ENCODE measurements around the gene RBMS1. TPM values are rescaled to one million over a fixed set of nuclear protein-coding genes. Genes with fewer than 3 reads are reported as not detected.

RBMS1 gene
- total RNA-seq, 1 donor, result 111 TPM

DNA sequence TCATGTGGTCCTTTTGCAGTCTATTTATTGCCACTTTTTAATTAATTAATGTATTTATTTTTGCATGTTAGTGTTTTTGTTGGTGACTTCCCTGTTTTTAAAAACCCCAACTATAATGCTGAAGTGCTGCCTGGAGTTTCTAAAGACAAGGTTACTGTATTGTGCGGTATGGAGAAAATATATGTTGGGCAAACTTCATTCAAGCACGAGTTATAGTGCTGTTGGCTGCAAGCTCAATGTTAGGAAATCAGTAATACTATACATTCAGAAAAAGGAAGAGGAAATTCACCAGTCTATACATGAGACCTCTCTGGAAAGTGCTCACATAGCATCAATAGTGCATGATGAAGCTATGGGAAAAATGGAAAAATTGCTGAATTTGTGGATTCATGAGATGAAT, 15.4 kb upstream of the RBMS1 start:
- peaks cover 3% of the 10 kb centered on the region for H3K4me1 ChIP-seq (ENCODE audit: insufficient read depth, low read length)
- no peaks in the 10 kb centered on the region for H3K79me2 ChIP-seq (ENCODE audit: insufficient read depth, low read length)
- H3K27ac ChIP-seq (ENCODE audit: low read depth, low read length), result no peak overlapping the region
- H4K20me1 ChIP-seq (ENCODE audit: insufficient read depth, low read length), result no peaks in the 10 kb centered on the region
- TF ChIP-seq, protein P1, sequence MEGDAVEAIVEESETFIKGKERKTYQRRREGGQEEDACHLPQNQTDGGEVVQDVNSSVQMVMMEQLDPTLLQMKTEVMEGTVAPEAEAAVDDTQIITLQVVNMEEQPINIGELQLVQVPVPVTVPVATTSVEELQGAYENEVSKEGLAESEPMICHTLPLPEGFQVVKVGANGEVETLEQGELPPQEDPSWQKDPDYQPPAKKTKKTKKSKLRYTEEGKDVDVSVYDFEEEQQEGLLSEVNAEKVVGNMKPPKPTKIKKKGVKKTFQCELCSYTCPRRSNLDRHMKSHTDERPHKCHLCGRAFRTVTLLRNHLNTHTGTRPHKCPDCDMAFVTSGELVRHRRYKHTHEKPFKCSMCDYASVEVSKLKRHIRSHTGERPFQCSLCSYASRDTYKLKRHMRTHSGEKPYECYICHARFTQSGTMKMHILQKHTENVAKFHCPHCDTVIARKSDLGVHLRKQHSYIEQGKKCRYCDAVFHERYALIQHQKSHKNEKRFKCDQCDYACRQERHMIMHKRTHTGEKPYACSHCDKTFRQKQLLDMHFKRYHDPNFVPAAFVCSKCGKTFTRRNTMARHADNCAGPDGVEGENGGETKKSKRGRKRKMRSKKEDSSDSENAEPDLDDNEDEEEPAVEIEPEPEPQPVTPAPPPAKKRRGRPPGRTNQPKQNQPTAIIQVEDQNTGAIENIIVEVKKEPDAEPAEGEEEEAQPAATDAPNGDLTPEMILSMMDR (IDR thresholded peaks at IDR 0.05; ENCODE audit: extremely low read depth, low read depth, low read length), result no peak
- no peak overlapping the region for H2AFZ ChIP-seq (ENCODE audit: low read length)
- H3K27me3 ChIP-seq (ENCODE audit: insufficient read depth, low read length), result no peaks in the 10 kb centered on the region
- H3K4me2 ChIP-seq (ENCODE audit: insufficient read depth, low read length), result no peak overlapping the region
- H3K4me3 ChIP-seq (ENCODE audit: insufficient read depth, low read length), result no peak overlapping the region
- no peaks in the 10 kb centered on the region for H3K9me3 ChIP-seq (ENCODE audit: low read depth, low read length)
- no peak for DNase-seq (ENCODE audit: insufficient read length, low spot score, missing footprints)
- H3K36me3 ChIP-seq (ENCODE audit: insufficient read depth, low read length), result no peaks in the 10 kb centered on the region

DNA sequence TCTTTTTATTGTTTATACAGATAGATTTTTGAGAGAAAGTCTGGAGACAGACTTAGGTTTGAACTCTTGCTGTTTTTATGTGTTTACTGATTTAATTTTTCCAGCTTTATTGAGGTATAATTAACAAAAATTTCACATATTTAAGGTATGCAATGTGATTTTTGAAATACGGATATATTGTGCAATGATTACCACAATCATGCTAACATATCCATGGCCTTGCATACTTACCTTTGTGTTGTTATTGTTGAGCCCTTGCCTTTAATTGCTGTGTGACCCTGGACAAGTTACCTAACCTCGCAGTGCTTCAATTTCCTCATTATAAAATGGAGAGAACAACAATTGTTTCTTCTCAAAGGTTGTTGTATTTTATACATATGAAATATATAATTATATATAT, 13.9 kb upstream of the RBMS1 start:
- H3K27ac ChIP-seq (ENCODE audit: low read depth, low read length), result no peak overlapping the region
- no peak overlapping the region for H3K4me2 ChIP-seq (ENCODE audit: insufficient read depth, low read length)
- H3K79me2 ChIP-seq (ENCODE audit: insufficient read depth, low read length), result no peaks in the 10 kb centered on the region
- TF ChIP-seq, protein P1 (IDR thresholded peaks at IDR 0.05; ENCODE audit: extremely low read depth, low read depth, low read length), result no peak
- H3K4me1 ChIP-seq (ENCODE audit: insufficient read depth, low read length), result peaks cover 3% of the 10 kb centered on the region
- no peaks in the 10 kb centered on the region for H3K9me3 ChIP-seq (ENCODE audit: low read depth, low read length)
- no peak overlapping the region for H2AFZ ChIP-seq (ENCODE audit: low read length)
- no peaks in the 10 kb centered on the region for H4K20me1 ChIP-seq (ENCODE audit: insufficient read depth, low read length)
- no peak for DNase-seq (ENCODE audit: insufficient read length, low spot score, missing footprints)
- H3K27me3 ChIP-seq (ENCODE audit: insufficient read depth, low read length), result no peaks in the 10 kb centered on the region
- no peak overlapping the region for H3K4me3 ChIP-seq (ENCODE audit: insufficient read depth, low read length)
- no peaks in the 10 kb centered on the region for H3K36me3 ChIP-seq (ENCODE audit: insufficient read depth, low read length)

DNA sequence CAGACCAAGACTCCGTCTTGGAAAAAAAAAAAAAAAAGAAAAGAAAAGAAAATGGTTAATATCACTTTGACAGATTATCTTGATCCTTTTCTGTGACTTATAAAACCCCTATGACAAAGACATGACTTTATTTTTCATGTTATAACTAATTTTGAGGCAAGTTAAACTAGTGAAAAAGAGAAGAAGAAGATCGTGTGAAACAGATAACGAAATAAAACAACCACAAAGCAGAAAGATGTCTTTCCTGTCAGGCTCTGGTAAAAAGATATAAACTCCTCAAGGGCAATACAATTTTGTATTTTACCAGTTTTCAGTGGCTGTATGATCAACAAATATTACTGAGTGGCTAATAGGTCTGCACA, 13.4 kb upstream of the RBMS1 start:
- H3K79me2 ChIP-seq (ENCODE audit: insufficient read depth, low read length), result no peaks in the 10 kb centered on the region
- H3K36me3 ChIP-seq (ENCODE audit: insufficient read depth, low read length), result no peaks in the 10 kb centered on the region
- no peaks in the 10 kb centered on the region for H3K27me3 ChIP-seq (ENCODE audit: insufficient read depth, low read length)
- TF ChIP-seq, protein P1 (IDR thresholded peaks at IDR 0.05; ENCODE audit: extremely low read depth, low read depth, low read length), result no peak
- H2AFZ ChIP-seq (ENCODE audit: low read length), result no peak overlapping the region
- H3K4me2 ChIP-seq (ENCODE audit: insufficient read depth, low read length), result no peak overlapping the region
- H3K27ac ChIP-seq (ENCODE audit: low read depth, low read length), result no peak overlapping the region
- H3K4me1 ChIP-seq (ENCODE audit: insufficient read depth, low read length), result peaks cover 3% of the 10 kb centered on the region
- no peaks in the 10 kb centered on the region for H3K9me3 ChIP-seq (ENCODE audit: low read depth, low read length)
- no peak for DNase-seq (ENCODE audit: insufficient read length, low spot score, missing footprints)
- no peaks in the 10 kb centered on the region for H4K20me1 ChIP-seq (ENCODE audit: insufficient read depth, low read length)
- H3K4me3 ChIP-seq (ENCODE audit: insufficient read depth, low read length), result no peak overlapping the region

DNA sequence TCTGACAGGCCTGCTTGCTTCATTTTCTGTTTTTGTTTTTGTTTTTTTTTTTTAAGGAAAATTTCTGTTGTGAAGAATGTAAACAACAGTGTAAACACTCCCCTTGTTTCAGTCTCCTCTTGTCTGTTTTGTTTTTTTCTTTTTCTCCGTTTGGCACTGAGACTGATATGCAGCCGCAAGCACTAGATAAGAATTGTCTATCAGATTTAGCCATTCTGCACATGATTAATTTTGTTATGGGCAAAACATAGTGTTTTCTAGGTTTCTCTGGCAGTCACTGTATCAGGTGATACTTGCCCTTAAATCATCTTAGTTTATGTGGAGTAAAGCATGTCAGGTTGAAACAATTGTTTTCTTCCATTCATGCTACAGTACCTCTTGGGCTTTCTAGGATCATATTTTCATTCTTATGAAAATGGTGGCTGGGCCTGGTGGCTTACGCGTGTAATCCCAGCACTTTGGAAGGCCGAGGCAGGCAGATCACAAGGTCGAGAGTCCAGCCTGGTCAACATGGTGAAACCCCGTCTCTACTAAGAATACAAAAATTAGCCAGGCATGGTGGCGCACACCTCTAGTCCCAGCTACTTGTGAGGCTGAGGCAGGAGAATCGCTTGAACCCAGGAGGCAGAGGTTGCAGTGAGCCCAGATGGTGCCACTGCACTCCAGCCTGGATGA, 12.9 kb upstream of the RBMS1 start:
- DNase-seq (ENCODE audit: insufficient read length, low spot score, missing footprints), result no peak
- H3K9me3 ChIP-seq (ENCODE audit: low read depth, low read length), result no peaks in the 10 kb centered on the region
- peaks cover 3% of the 10 kb centered on the region for H3K4me1 ChIP-seq (ENCODE audit: insufficient read depth, low read length)
- H3K4me2 ChIP-seq (ENCODE audit: insufficient read depth, low read length), result no peak overlapping the region
- H4K20me1 ChIP-seq (ENCODE audit: insufficient read depth, low read length), result no peaks in the 10 kb centered on the region
- H3K27me3 ChIP-seq (ENCODE audit: insufficient read depth, low read length), result no peaks in the 10 kb centered on the region
- no peak overlapping the region for H3K27ac ChIP-seq (ENCODE audit: low read depth, low read length)
- H2AFZ ChIP-seq (ENCODE audit: low read length), result no peak overlapping the region
- TF ChIP-seq, protein P1 (IDR thresholded peaks at IDR 0.05; ENCODE audit: extremely low read depth, low read depth, low read length), result no peak
- no peaks in the 10 kb centered on the region for H3K79me2 ChIP-seq (ENCODE audit: insufficient read depth, low read length)
- no peak overlapping the region for H3K4me3 ChIP-seq (ENCODE audit: insufficient read depth, low read length)
- no peaks in the 10 kb centered on the region for H3K36me3 ChIP-seq (ENCODE audit: insufficient read depth, low read length)
